Measurements from ENCODE around the gene UBL4A. TPM values are rescaled to one million over a fixed set of nuclear protein-coding genes. Genes with fewer than 3 reads are reported as not detected.
A peak's percentile ranks its signal among the peaks of the same experiment; 100 is the strongest.

The UBL4A gene
- total RNA-seq, 1 donor, result 31.5 TPM

DNA sequence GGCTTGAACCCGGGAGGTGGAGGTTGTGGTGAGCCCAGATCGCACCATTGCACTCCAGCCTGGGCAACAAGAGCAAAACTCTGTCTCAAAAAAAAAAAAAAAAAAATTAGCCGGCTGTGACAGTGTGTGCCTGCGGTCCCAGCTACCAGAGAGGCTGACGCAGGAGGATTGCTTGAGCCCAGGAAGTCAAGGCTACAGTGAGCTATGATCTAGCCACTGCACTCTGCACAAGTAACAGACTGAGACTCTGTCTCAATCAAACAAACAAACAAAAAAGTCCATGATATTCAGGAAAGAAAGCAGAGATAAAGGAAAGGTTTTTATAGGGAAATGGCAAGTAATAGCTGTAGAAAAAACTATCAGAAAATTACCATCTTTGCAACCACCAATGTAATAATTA lies 5.2 kb downstream of the UBL4A start:
- no peak overlapping the region for H3K27ac ChIP-seq (ENCODE audit: low read depth, low read length)
- no peaks in the 10 kb centered on the region for H4K20me1 ChIP-seq (ENCODE audit: insufficient read depth, low read length)
- H3K4me3 ChIP-seq (ENCODE audit: insufficient read depth, low read length), result no peak overlapping the region
- peaks cover 9% of the 10 kb centered on the region for H3K36me3 ChIP-seq (ENCODE audit: insufficient read depth, low read length)
- TF ChIP-seq CTCF (IDR thresholded peaks at IDR 0.05; ENCODE audit: extremely low read depth, low read depth, low read length), result no peak
- peaks cover 7% of the 10 kb centered on the region for H3K79me2 ChIP-seq (ENCODE audit: insufficient read depth, low read length)
- DNase-seq (ENCODE audit: insufficient read length, low spot score, missing footprints), result peak; percentile 14
- no peaks in the 10 kb centered on the region for H3K27me3 ChIP-seq (ENCODE audit: insufficient read depth, low read length)
- no peak overlapping the region for H2AFZ ChIP-seq (ENCODE audit: low read length)
- no peaks in the 10 kb centered on the region for H3K9me3 ChIP-seq (ENCODE audit: low read depth, low read length)
- H3K4me1 ChIP-seq (ENCODE audit: insufficient read depth, low read length), result no peaks in the 10 kb centered on the region
- H3K4me2 ChIP-seq (ENCODE audit: insufficient read depth, low read length), result no peak overlapping the region

DNA sequence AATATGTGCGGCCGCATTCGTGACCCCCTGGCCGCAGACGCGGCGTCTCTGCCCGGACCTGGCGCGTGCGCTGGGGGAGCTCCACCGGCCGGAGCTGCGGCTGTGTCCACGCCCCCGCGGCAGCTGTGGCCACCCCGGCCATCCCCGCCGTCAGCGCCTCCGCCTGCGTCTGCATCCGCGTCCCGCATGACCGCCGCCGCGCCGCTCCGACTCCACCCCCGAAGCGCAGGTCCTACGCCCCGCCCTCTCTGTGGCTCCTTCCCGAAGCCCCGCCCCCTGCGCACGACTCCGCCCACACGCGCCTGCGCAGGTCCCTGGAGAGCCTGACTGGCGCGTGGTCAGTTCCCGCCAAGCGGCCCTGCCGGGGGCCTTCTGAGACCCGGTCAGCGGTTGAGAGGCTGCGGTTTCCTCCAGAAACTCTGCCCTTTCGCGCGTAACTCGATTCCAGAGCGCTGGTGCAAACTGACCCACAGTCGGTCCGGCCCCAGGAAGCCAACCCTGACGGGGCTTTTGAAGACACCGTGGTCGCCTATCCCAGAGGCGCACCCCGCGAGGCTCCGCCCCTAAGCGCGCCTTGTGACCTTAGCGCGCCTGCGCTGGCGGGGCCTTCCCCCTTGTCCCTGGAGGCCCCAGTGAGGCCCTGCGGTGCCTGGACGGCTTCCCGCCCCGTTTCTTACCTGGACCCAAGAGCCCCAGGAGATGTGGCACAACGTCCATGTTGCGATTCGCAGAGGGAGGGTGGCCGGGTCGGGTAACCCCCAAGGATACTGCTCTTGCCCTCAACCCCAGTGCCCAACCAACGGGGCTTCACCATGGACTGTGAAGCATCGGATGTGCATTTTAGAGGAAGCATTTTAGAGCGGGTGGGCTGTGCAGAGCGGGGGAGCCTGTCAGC lies 7.4 kb downstream of the UBL4A start, which contains the start of gene LAGE3:
TSS of gene LAGE3 (minus strand) at position 554 of the 895 bp plus-strand sequence. CDS start at position 188, 366 bp downstream.
- H3K79me2 ChIP-seq (ENCODE audit: insufficient read depth, low read length), result no peaks in the 10 kb centered on the region
- H3K9me3 ChIP-seq (ENCODE audit: low read depth, low read length), result no peaks in the 10 kb centered on the region
- H3K4me3 ChIP-seq (ENCODE audit: insufficient read depth, low read length), result peak within 1 kb of the TSS; percentile 64
- peak; percentile 98 for DNase-seq (ENCODE audit: insufficient read length, low spot score, missing footprints)
- H3K4me2 ChIP-seq (ENCODE audit: insufficient read depth, low read length), result peak within 1 kb of the TSS; percentile 76
- H3K4me1 ChIP-seq (ENCODE audit: insufficient read depth, low read length), result no peaks in the 10 kb centered on the region
- no peak for TF ChIP-seq CTCF (IDR thresholded peaks at IDR 0.05; ENCODE audit: extremely low read depth, low read depth, low read length)
- H4K20me1 ChIP-seq (ENCODE audit: insufficient read depth, low read length), result no peaks in the 10 kb centered on the region
- peak within 1 kb of the TSS; percentile 33 for H3K27ac ChIP-seq (ENCODE audit: low read depth, low read length)
- no peaks in the 10 kb centered on the region for H3K27me3 ChIP-seq (ENCODE audit: insufficient read depth, low read length)
- H2AFZ ChIP-seq (ENCODE audit: low read length), result peak within 1 kb of the TSS; percentile 65
- peaks cover 5% of the 10 kb centered on the region for H3K36me3 ChIP-seq (ENCODE audit: insufficient read depth, low read length)

DNA sequence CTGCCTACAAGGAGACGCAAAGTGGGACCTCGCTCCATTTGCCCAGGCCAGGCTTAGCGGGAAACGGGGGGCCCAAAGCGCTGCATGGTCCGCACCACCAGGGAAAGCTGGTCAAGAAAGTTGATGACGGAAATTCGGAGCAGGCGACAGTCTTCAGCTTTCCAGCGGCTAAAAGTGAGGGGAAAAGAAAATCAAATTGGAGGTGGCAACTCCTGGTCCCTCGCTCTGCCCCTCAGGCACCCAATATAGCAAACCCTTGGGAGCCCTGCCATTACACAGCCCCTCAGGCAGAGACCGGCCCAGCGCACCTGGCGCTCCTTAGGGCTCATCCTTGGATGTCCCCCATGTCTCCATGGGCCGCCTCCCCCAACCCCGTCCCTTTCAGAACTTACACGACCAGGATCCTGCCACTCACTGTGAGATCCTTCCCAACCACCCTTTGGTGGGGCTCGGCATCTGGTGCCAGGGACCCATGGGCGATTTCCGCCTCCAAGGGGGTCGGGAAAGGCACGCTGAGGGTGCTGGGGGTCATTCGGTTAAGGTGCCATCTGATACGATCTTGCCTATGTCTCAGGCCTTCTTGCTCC lies 8.4 kb downstream of the UBL4A start:
- no peaks in the 10 kb centered on the region for H3K27me3 ChIP-seq (ENCODE audit: insufficient read depth, low read length)
- H3K36me3 ChIP-seq (ENCODE audit: insufficient read depth, low read length), result peaks cover 8% of the 10 kb centered on the region
- TF ChIP-seq CTCF (IDR thresholded peaks at IDR 0.05; ENCODE audit: extremely low read depth, low read depth, low read length), result no peak
- peak overlapping the region; percentile 76 for H3K4me2 ChIP-seq (ENCODE audit: insufficient read depth, low read length)
- peak overlapping the region; percentile 13 for H3K27ac ChIP-seq (ENCODE audit: low read depth, low read length)
- no peaks in the 10 kb centered on the region for H3K79me2 ChIP-seq (ENCODE audit: insufficient read depth, low read length)
- peak overlapping the region; percentile 64 for H3K4me3 ChIP-seq (ENCODE audit: insufficient read depth, low read length)
- H3K9me3 ChIP-seq (ENCODE audit: low read depth, low read length), result no peaks in the 10 kb centered on the region
- no peaks in the 10 kb centered on the region for H3K4me1 ChIP-seq (ENCODE audit: insufficient read depth, low read length)
- no peaks in the 10 kb centered on the region for H4K20me1 ChIP-seq (ENCODE audit: insufficient read depth, low read length)
- peak; percentile 78 for DNase-seq (ENCODE audit: insufficient read length, low spot score, missing footprints)
- no peak overlapping the region for H2AFZ ChIP-seq (ENCODE audit: low read length)

GRCh38 chrX:154476821-154477220 lies 9.6 kb downstream of the UBL4A start:
- no peak for TF ChIP-seq CTCF (IDR thresholded peaks at IDR 0.05; ENCODE audit: extremely low read depth, low read depth, low read length)
- Histone ChIP-seq H3K4me3 (ENCODE audit: insufficient read depth, low read length) (no peak overlapping the region), H3K4me1 (ENCODE audit: insufficient read depth, low read length) (no peaks in the 10 kb centered on the region), H2AFZ (ENCODE audit: low read length) (no peak overlapping the region), H3K9me3 (ENCODE audit: low read depth, low read length) (no peaks in the 10 kb centered on the region), H3K27ac (ENCODE audit: low read depth, low read length) (no peak overlapping the region), H3K4me2 (ENCODE audit: insufficient read depth, low read length) (no peak overlapping the region), H3K36me3 (ENCODE audit: insufficient read depth, low read length) (peaks cover 8% of the 10 kb centered on the region), H3K79me2 (ENCODE audit: insufficient read depth, low read length) (no peaks in the 10 kb centered on the region), H4K20me1 (ENCODE audit: insufficient read depth, low read length) (no peaks in the 10 kb centered on the region), H3K27me3 (ENCODE audit: insufficient read depth, low read length) (no peaks in the 10 kb centered on the region)
- DNase-seq (ENCODE audit: insufficient read length, low spot score, missing footprints), result peak; percentile 82
